Stomach (tissue), 4 donors: ENCODE results near the gene TBC1D25.

Source experiments
- EP300 ChIP-seq: sonication (generic); formaldehyde crosslinking; IDR thresholded peaks from one replicate; pipeline ENCODE4 v1.6.1; 2017; ENCODE audit warnings: antibody characterized with exemption
- POLR2AphosphoS5 ChIP-seq, 3 donors: sonication (generic); formaldehyde crosslinking; IDR thresholded peaks; one replicate each; pipeline ENCODE4 v1.6.1; 2016; ENCODE audit warnings: antibody characterized with exemption in 3 of 3
- TF ChIP-seq, protein P1 (sequence below), 7 experiments: fragments of 450-650 bp in 4 of 7; fragments of 200-600 bp in 3 of 7; sonication (generic) in 3 of 7; IDR thresholded peaks; one replicate each; pipeline ENCODE4 v1.5.1; 2016 to 2019; ENCODE audit warnings: antibody characterized with exemption in 7 of 7, control low read depth in 2 of 7, mild to moderate bottlenecking in 1 of 7

DNA sequence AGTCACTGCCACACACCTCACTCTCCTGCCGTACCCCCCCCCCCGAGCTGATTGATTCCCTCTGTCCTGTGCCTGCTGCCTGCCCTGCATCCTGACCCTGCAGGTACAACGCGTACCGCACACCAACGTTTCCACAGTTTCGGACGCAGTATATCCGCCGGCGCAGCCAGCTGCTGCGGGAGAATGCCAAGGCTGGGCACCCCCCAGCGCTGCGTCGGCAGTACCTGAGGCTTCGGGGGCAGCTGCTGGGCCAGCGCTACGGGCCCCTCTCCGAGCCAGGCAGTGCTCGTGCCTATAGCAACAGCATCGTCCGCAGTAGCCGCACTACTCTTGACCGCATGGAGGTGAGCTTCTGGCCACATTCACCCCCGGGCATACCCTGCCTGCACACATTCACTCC is 59.1 kb downstream of the TBC1D25 start:
- TF ChIP-seq, protein P1, sequence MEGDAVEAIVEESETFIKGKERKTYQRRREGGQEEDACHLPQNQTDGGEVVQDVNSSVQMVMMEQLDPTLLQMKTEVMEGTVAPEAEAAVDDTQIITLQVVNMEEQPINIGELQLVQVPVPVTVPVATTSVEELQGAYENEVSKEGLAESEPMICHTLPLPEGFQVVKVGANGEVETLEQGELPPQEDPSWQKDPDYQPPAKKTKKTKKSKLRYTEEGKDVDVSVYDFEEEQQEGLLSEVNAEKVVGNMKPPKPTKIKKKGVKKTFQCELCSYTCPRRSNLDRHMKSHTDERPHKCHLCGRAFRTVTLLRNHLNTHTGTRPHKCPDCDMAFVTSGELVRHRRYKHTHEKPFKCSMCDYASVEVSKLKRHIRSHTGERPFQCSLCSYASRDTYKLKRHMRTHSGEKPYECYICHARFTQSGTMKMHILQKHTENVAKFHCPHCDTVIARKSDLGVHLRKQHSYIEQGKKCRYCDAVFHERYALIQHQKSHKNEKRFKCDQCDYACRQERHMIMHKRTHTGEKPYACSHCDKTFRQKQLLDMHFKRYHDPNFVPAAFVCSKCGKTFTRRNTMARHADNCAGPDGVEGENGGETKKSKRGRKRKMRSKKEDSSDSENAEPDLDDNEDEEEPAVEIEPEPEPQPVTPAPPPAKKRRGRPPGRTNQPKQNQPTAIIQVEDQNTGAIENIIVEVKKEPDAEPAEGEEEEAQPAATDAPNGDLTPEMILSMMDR (IDR thresholded peaks at IDR 0.05), result no peak
- no peak for TF ChIP-seq EP300
- TF ChIP-seq POLR2AphosphoS5 (IDR thresholded peaks at IDR 0.05), result no peak
